Fibroblast of lung (primary cell): Measurements from ENCODE around the gene BCAS3. TPM values are rescaled to one million over a fixed set of nuclear protein-coding genes. Genes with fewer than 3 reads are reported as not detected.

Experiments
- DNase-seq, 2 donors: peaks; one replicate each; pipeline versions ENCODE4 v3.0.0 to v3.0.0-alpha.2; 2010; ENCODE audit warnings: low read depth in 2 of 2
- H2AFZ ChIP-seq: 2 replicates; pipeline ENCODE4 v1.5.1; 2012; ENCODE audit warnings: low read length, control low read depth, inconsistent platforms
- H3K27ac ChIP-seq: 2 replicates; pipeline ENCODE4 v1.5.1; 2011; ENCODE audit warnings: low read length, control low read depth; ENCODE audit not compliant: insufficient read depth
- H3K27me3 ChIP-seq: 2 replicates; pipeline ENCODE4 v1.5.1; 2011; ENCODE audit warnings: mild to moderate bottlenecking, low read length; ENCODE audit not compliant: control insufficient read depth, insufficient read depth
- H3K36me3 ChIP-seq: 2 replicates; pipeline ENCODE4 v1.5.1; 2011; ENCODE audit warnings: low read length; ENCODE audit not compliant: control insufficient read depth, insufficient read depth
- H3K4me1 ChIP-seq: 2 replicates; pipeline ENCODE4 v1.5.1; 2011; ENCODE audit warnings: low read length; ENCODE audit not compliant: control insufficient read depth, insufficient read depth; ENCODE audit errors: extremely low read depth
- H3K4me2 ChIP-seq: 2 replicates; pipeline ENCODE4 v1.5.1; 2011; ENCODE audit warnings: low read length, control low read depth; ENCODE audit not compliant: insufficient read depth; ENCODE audit errors: extremely low read depth
- H3K4me3 ChIP-seq, 4 experiments: fragments of 200-600 bp in 1 of 4; sonication (generic) in 1 of 4; replicated peaks in 1 of 4; 2 replicates each; pipeline ENCODE4 v1.5.1; 2011 to 2016; ENCODE audit warnings: low read length in 4 of 4, low read depth in 3 of 4, mild to moderate bottlenecking in 3 of 4, control low read depth in 2 of 4, inconsistent platforms in 1 of 4, mixed read lengths in 1 of 4; ENCODE audit not compliant: insufficient read depth in 1 of 4; ENCODE audit errors: control extremely low read depth in 1 of 4
- H3K79me2 ChIP-seq: 2 replicates; pipeline ENCODE4 v1.5.1; 2012; ENCODE audit warnings: mild to moderate bottlenecking, low read length, inconsistent platforms; ENCODE audit not compliant: control insufficient read depth, insufficient read depth
- H3K9ac ChIP-seq: 2 replicates; pipeline ENCODE4 v1.5.1; 2011; ENCODE audit warnings: mild to moderate bottlenecking, low read length, control low read depth; ENCODE audit not compliant: insufficient read depth
- H3K9me3 ChIP-seq: 2 replicates; pipeline ENCODE4 v1.5.1; 2012; ENCODE audit warnings: low read depth, low read length; ENCODE audit not compliant: control insufficient read depth, insufficient read depth
- H4K20me1 ChIP-seq: 2 replicates; pipeline ENCODE4 v1.5.1; 2011; ENCODE audit warnings: low read length; ENCODE audit not compliant: control insufficient read depth, insufficient read depth; ENCODE audit errors: extremely low read depth
- CTCF ChIP-seq, 2 donors: IDR thresholded peaks in 1 of 2; conservative IDR thresholded peaks in 1 of 2; 1 replicate in 1 of 2; 2 replicates in 1 of 2; pipeline ENCODE4 v1.5.1; 2011 to 2012; ENCODE audit warnings: low read length in 2 of 2, control low read depth in 1 of 2, inconsistent platforms in 1 of 2, low read depth in 1 of 2, mild to moderate bottlenecking in 1 of 2
- EZH2 ChIP-seq: IDR thresholded peaks from 2 replicates; pipeline ENCODE4 v1.5.1; 2012; ENCODE audit warnings: low read length, control low read depth, mild to moderate bottlenecking; ENCODE audit errors: missing control alignments
- polyA plus RNA-seq, 2 donors: library from polyadenylated mRNA; depleted of rRNA in 1 of 2; stranded (reverse) in 1 of 2; unstranded in 1 of 2; fragments of >200 nt; gene quantifications; 2 replicates each; pipeline ENCODE4 v1.2.1, GENCODE V29; 2011 to 2012; ENCODE audit warnings: missing spikeins in 1 of 2
- total RNA-seq: library from RNA; depleted of rRNA; stranded (reverse); fragments of >200 nt; gene quantifications from 2 replicates; pipeline ENCODE4 v1.2.1, GENCODE V29; 2014

BCAS3 gene
- total and polyA plus RNA-seq, 2 donors (not counting 1 experiment from before 2014, with no cell fraction given): 9.9 to 43.6 TPM

GRCh38 chr17:60887614-60888028 lies 210.0 kb downstream of the BCAS3 start:
- TF ChIP-seq EZH2 (no peak), CTCF (conservative IDR thresholded peaks at IDR 0.05 in 1 of 2, IDR thresholded peaks at IDR 0.05 in 1 of 2; ENCODE audit: low read depth in 1 of 2, low read length in 2 of 2) (no peak)
- no peaks in the 10 kb centered on the region for H3K79me2 ChIP-seq
- H3K27me3 ChIP-seq: no peaks in the 10 kb centered on the region
- no peaks in the 10 kb centered on the region for H3K36me3 ChIP-seq
- DNase-seq: no peak
- no peak overlapping the region for H2AFZ ChIP-seq
- H3K4me2 ChIP-seq: peak overlapping the region; percentile 25
- no peaks in the 10 kb centered on the region for H4K20me1 ChIP-seq
- no peaks in the 10 kb centered on the region for H3K4me1 ChIP-seq
- H3K27ac ChIP-seq: no peak overlapping the region
- no peaks in the 10 kb centered on the region for H3K9me3 ChIP-seq
- H3K4me3 ChIP-seq: peak overlapping the region in 1 of 4 experiments; percentile 19
- H3K9ac ChIP-seq: no peak overlapping the region

- Histone ChIP-seq H3K9ac (no peak overlapping the region), H3K9me3 (no peaks in the 10 kb centered on the region), H3K4me2 (no peak overlapping the region), H3K36me3 (no peaks in the 10 kb centered on the region), H3K27me3 (no peaks in the 10 kb centered on the region), H4K20me1 (no peaks in the 10 kb centered on the region), H3K79me2 (no peaks in the 10 kb centered on the region), H3K4me3 (no peak overlapping the region), H3K27ac (no peak overlapping the region), H3K4me1 (no peaks in the 10 kb centered on the region), H2AFZ (no peak overlapping the region)
- TF ChIP-seq EZH2 (no peak), CTCF (conservative IDR thresholded peaks at IDR 0.05 in 1 of 2, IDR thresholded peaks at IDR 0.05 in 1 of 2; ENCODE audit: low read depth in 1 of 2, low read length in 2 of 2) (no peak)
- peak in 1 of 2 donors; percentile 32 for DNase-seq
Observed at GRCh38 chr17:60888812-60889709, 211.4 kb downstream of the BCAS3 start.

- H2AFZ ChIP-seq: no peak overlapping the region
- H3K27me3 ChIP-seq: no peaks in the 10 kb centered on the region
- H3K9me3 ChIP-seq: no peaks in the 10 kb centered on the region
- H3K4me2 ChIP-seq: no peak overlapping the region
- TF ChIP-seq CTCF (conservative IDR thresholded peaks at IDR 0.05 in 1 of 2, IDR thresholded peaks at IDR 0.05 in 1 of 2; ENCODE audit: low read depth in 1 of 2, low read length in 2 of 2) (no peak), EZH2 (no peak)
- H3K4me1 ChIP-seq: no peaks in the 10 kb centered on the region
- no peak overlapping the region for H3K4me3 ChIP-seq
- H3K36me3 ChIP-seq: no peaks in the 10 kb centered on the region
- no peak for DNase-seq
- no peak overlapping the region for H3K27ac ChIP-seq
- H3K79me2 ChIP-seq: no peaks in the 10 kb centered on the region
- H4K20me1 ChIP-seq: no peaks in the 10 kb centered on the region
- no peak overlapping the region for H3K9ac ChIP-seq
Observed at GRCh38 chr17:60891149-60891548, 213.5 kb downstream of the BCAS3 start.
